Stimulated activated CD4-positive, alpha-beta T cell treated with anti-CD3 and anti-CD28 coated beads, Interleukin-12 subunit alpha, Interleukin-12 subunit beta, amount 100 ng/mL, for 24 hours (primary cell): Measurements from ENCODE around the gene TMEM202.
A peak's percentile ranks its signal among the peaks of the same experiment; 100 is the strongest.
"Not testable (repeated sequence)": the region's sequence is repeated elsewhere in the genome, so short reads cannot be mapped to it uniquely, and the experiment has no call there.

ENCODE experiments used
- DNase-seq, 2 experiments: peaks; one replicate each; pipeline ENCODE4 v3.0.0-alpha.2; 2020; ENCODE audit warnings: low read depth in 2 of 2

TMEM202 gene

GRCh38 chr15:72397796-72398588, at the start of gene TMEM202:
Gene TMEM202, plus strand, starts transcription at chr15:72398305. Its CDS starts 22 bp downstream, at chr15:72398327.
- DNase-seq: no peak

GRCh38 chr15:72353266-72353665, 44.8 kb upstream of the TMEM202 start:
- no peak for DNase-seq

- DNase-seq: no peak
Observed at GRCh38 chr15:72354496-72354895, 43.6 kb upstream of the TMEM202 start.

GRCh38 chr15:72358121-72358520, 40.0 kb upstream of the TMEM202 start:
- no peak for DNase-seq

- no peak for DNase-seq
Observed at GRCh38 chr15:72358650-72359171, 39.4 kb upstream of the TMEM202 start.

GRCh38 chr15:72361176-72361575, 36.9 kb upstream of the TMEM202 start:
- DNase-seq: no peak

GRCh38 chr15:72365844-72366243, 32.3 kb upstream of the TMEM202 start:
- DNase-seq: no peak

- DNase-seq: no peak
Observed at GRCh38 chr15:72368325-72368724, 29.8 kb upstream of the TMEM202 start.

GRCh38 chr15:72368899-72369298, 29.2 kb upstream of the TMEM202 start:
- no peak for DNase-seq

- DNase-seq: no peak
Observed at GRCh38 chr15:72369964-72370363, 28.1 kb upstream of the TMEM202 start.

GRCh38 chr15:72372361-72372760, 25.7 kb upstream of the TMEM202 start:
- no peak for DNase-seq

GRCh38 chr15:72375501-72375845, 22.6 kb upstream of the TMEM202 start:
- DNase-seq: no peak

- peak; percentile 97 to 98 for DNase-seq
Observed at GRCh38 chr15:72375846-72376581, 22.1 kb upstream of the TMEM202 start, which contains the start of gene HEXA. Gene HEXA, minus strand, starts transcription at chr15:72376014. Its CDS starts 42 bp downstream, at chr15:72375972.

- no peak for DNase-seq
Observed at GRCh38 chr15:72377331-72377730, 20.8 kb upstream of the TMEM202 start.

GRCh38 chr15:72379106-72379505, 19.0 kb upstream of the TMEM202 start:
- DNase-seq: not testable (repeated sequence)

GRCh38 chr15:72379856-72380430, 18.2 kb upstream of the TMEM202 start:
- DNase-seq: no peak

GRCh38 chr15:72380743-72381142, 17.4 kb upstream of the TMEM202 start:
- DNase-seq: no peak

- DNase-seq: no peak
Observed at GRCh38 chr15:72382146-72382545, 16.0 kb upstream of the TMEM202 start.

- DNase-seq: no peak
Observed at GRCh38 chr15:72387741-72388140, 10.4 kb upstream of the TMEM202 start.

GRCh38 chr15:72389231-72389630, 8.9 kb upstream of the TMEM202 start:
- no peak for DNase-seq

- not testable (repeated sequence) for DNase-seq
Observed at GRCh38 chr15:72396331-72396730, 1.8 kb upstream of the TMEM202 start.

GRCh38 chr15:72398648-72399047, 543 bp downstream of the TMEM202 start:
- DNase-seq: no peak
